Measurements from ENCODE around the gene COQ2. TPM values are rescaled to one million over a fixed set of nuclear protein-coding genes. Genes with fewer than 3 reads are reported as not detected.

The COQ2 gene
- polyA plus RNA-seq, 1 experiment: 18.9 TPM

- H3K4me3 ChIP-seq (ENCODE audit: low read depth, low read length): no peak overlapping the region
- ChIA-PET CTCF (interaction anchor here (1.4 to 4.1 kb wide), 7 partner anchors 21 to 225 kb away, joined by 5 to 55 read pairs (median 11); partner anchors contain the start of gene COPS4), POLR2A (no interaction called here)
- TF ChIP-seq, protein P1, sequence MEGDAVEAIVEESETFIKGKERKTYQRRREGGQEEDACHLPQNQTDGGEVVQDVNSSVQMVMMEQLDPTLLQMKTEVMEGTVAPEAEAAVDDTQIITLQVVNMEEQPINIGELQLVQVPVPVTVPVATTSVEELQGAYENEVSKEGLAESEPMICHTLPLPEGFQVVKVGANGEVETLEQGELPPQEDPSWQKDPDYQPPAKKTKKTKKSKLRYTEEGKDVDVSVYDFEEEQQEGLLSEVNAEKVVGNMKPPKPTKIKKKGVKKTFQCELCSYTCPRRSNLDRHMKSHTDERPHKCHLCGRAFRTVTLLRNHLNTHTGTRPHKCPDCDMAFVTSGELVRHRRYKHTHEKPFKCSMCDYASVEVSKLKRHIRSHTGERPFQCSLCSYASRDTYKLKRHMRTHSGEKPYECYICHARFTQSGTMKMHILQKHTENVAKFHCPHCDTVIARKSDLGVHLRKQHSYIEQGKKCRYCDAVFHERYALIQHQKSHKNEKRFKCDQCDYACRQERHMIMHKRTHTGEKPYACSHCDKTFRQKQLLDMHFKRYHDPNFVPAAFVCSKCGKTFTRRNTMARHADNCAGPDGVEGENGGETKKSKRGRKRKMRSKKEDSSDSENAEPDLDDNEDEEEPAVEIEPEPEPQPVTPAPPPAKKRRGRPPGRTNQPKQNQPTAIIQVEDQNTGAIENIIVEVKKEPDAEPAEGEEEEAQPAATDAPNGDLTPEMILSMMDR (IDR thresholded peaks at IDR 0.05; ENCODE audit: low read depth, low read length): no peak
- H3K27me3 ChIP-seq (ENCODE audit: control insufficient read depth, insufficient read depth, low read length): no peaks in the 10 kb centered on the region
- no peak for DNase-seq (ENCODE audit: low read depth, low spot score)
- H3K27ac ChIP-seq (ENCODE audit: low read depth, low read length): no peak overlapping the region
- H3K9me3 ChIP-seq (ENCODE audit: control insufficient read depth, insufficient read depth, low read length): no peaks in the 10 kb centered on the region; the same call in 1 of the 2 replicates
Measured at GRCh38 chr4:83259586-83259985, 25.0 kb downstream of the COQ2 start.

- Histone ChIP-seq H3K27ac (ENCODE audit: low read depth, low read length) (no peak overlapping the region), H3K27me3 (ENCODE audit: control insufficient read depth, insufficient read depth, low read length) (no peaks in the 10 kb centered on the region), H3K4me3 (ENCODE audit: low read depth, low read length) (no peak overlapping the region), H3K9me3 (ENCODE audit: control insufficient read depth, insufficient read depth, low read length) (no peaks in the 10 kb centered on the region; the same call in 1 of the 2 replicates)
- DNase-seq (ENCODE audit: low read depth, low spot score): no peak
- CTCF ChIA-PET: no interaction called here
- TF ChIP-seq, protein P1 (IDR thresholded peaks at IDR 0.05; ENCODE audit: low read depth, low read length): no peak
- POLR2A ChIA-PET: no interaction called here
Measured at GRCh38 chr4:83258461-83258860, 26.1 kb downstream of the COQ2 start.

DNA sequence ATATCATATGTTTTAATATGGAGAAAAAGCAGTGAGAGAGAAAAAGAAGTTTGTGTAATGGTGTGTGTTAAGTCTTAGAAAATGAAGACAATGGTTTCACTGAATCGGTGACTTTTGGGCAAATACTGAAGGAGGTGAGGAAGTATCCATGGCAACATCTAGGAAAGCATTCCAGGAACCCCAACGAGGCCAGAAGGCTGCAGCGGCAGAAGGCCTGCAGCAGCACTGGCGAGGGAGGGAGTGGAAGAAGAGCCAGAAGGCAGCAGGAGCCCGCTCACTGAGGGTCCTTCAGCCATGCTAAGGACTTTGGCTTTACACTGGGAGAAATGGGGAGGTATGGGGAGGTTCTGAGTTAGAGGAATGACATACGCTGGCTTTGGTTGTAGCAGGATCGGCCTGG lies 26.8 kb downstream of the COQ2 start:
- Histone ChIP-seq H3K27me3 (ENCODE audit: control insufficient read depth, insufficient read depth, low read length) (no peaks in the 10 kb centered on the region), H3K9me3 (ENCODE audit: control insufficient read depth, insufficient read depth, low read length) (no peaks in the 10 kb centered on the region; the same call in 1 of the 2 replicates), H3K27ac (ENCODE audit: low read depth, low read length) (no peak overlapping the region), H3K4me3 (ENCODE audit: low read depth, low read length) (no peak overlapping the region)
- ChIA-PET CTCF (interaction anchor here (1.5 kb wide), 1 partner anchor 183 kb away, joined by 7 read pairs; no protein-coding TSS in a partner anchor), POLR2A (interaction anchor here (0.7 kb wide), 1 partner anchor 24 kb away, joined by 3 read pairs; no protein-coding TSS in a partner anchor)
- TF ChIP-seq, protein P1 (IDR thresholded peaks at IDR 0.05; ENCODE audit: low read depth, low read length): no peak
- no peak for DNase-seq (ENCODE audit: low read depth, low spot score)

- no peak for DNase-seq (ENCODE audit: low read depth, low spot score)
- Histone ChIP-seq H3K27ac (ENCODE audit: low read depth, low read length) (peak overlapping the region; percentile 21), H3K4me3 (ENCODE audit: low read depth, low read length) (no peak overlapping the region), H3K9me3 (ENCODE audit: control insufficient read depth, insufficient read depth, low read length) (no peaks in the 10 kb centered on the region; the same call in 1 of the 2 replicates), H3K27me3 (ENCODE audit: control insufficient read depth, insufficient read depth, low read length) (no peaks in the 10 kb centered on the region)
- CTCF ChIA-PET: no interaction called here
- POLR2A ChIA-PET: no interaction called here
- TF ChIP-seq, protein P1 (IDR thresholded peaks at IDR 0.05; ENCODE audit: low read depth, low read length): no peak
Measured at GRCh38 chr4:83255584-83255983, 29.0 kb downstream of the COQ2 start.

GRCh38 chr4:83252782-83253405 lies 31.7 kb downstream of the COQ2 start:
- ChIA-PET POLR2A (no interaction called here), CTCF (interaction anchor here (0.6 to 2.0 kb wide), 12 partner anchors 9 to 218 kb away, joined by 3 to 11 read pairs (median 4); partner anchors contain the start of gene COPS4)
- Histone ChIP-seq H3K4me3 (ENCODE audit: low read depth, low read length) (no peak overlapping the region), H3K27ac (ENCODE audit: low read depth, low read length) (no peak overlapping the region), H3K27me3 (ENCODE audit: control insufficient read depth, insufficient read depth, low read length) (no peaks in the 10 kb centered on the region), H3K9me3 (ENCODE audit: control insufficient read depth, insufficient read depth, low read length) (no peaks in the 10 kb centered on the region; the same call in 1 of the 2 replicates)
- no peak for DNase-seq (ENCODE audit: low read depth, low spot score)
- TF ChIP-seq, protein P1 (IDR thresholded peaks at IDR 0.05; ENCODE audit: low read depth, low read length): peak; percentile 68
